Right lobe of liver (tissue), 6 donors: Measurements from ENCODE around the gene TCF25. TPM values are rescaled to one million over a fixed set of nuclear protein-coding genes. Genes with fewer than 3 reads are reported as not detected.

Experiments used
- ATAC-seq, 4 donors: fragments of 200-7000 bp; cut with Tn5 transposase; one replicate each; pipeline ENCODE4 v1.9.1; 2020; ENCODE audit warnings: mild to moderate bottlenecking in 4 of 4, moderate library complexity in 4 of 4
- DNase-seq, 3 donors: peaks; one replicate each; pipeline ENCODE4 v3.0.0-alpha.2; 2020
- H3K27ac ChIP-seq, 3 donors: fragments of 200-600 bp; one replicate each; pipeline ENCODE4 v1.8.0; 2022
- H3K27me3 ChIP-seq, 2 donors: fragments of 200-600 bp; one replicate each; pipeline ENCODE4 v1.8.0; 2022
- H3K36me3 ChIP-seq, 4 donors: fragments of 200-600 bp; sonication (generic) in 1 of 4; one replicate each; pipeline versions ENCODE4 v1.5.1 to v1.8.0; 2017 to 2022; ENCODE audit warnings: control low read depth in 1 of 4
- H3K4me1 ChIP-seq, 4 donors: fragments of 200-600 bp; sonication (generic) in 1 of 4; one replicate each; pipeline versions ENCODE4 v1.5.1 to v1.8.0; 2017 to 2022; ENCODE audit warnings: control low read depth in 1 of 4
- H3K4me3 ChIP-seq, 3 donors: fragments of 200-600 bp; one replicate each; pipeline ENCODE4 v1.8.0; 2022
- H3K9me3 ChIP-seq, 4 donors: fragments of 200-600 bp; sonication (generic) in 1 of 4; one replicate each; pipeline versions ENCODE4 v1.5.1 to v1.8.0; 2017 to 2022; ENCODE audit warnings: control low read depth in 1 of 4
- POLR2A ChIP-seq: fragments of 450-650 bp; IDR thresholded peaks from one replicate; pipeline ENCODE4 v1.6.1; 2017; ENCODE audit warnings: antibody characterized with exemption, mild to moderate bottlenecking
- WGBS: methylation state at CpG from one replicate; pipeline ENCODE4 v1.1.6; 2018; ENCODE audit warnings: low coverage, low lambda C conversion rate; ENCODE audit not compliant: insufficient coverage; ENCODE audit errors: missing lambda C conversion rate; 5-methylcytosine and 5-hydroxymethylcytosine counted together
- intact Hi-C, 2 donors: fragments of 100-400 bp; cut with DNase I; formaldehyde crosslinking; loops; one replicate each; pipeline versions ENCODE4 v1.11.2 to v1.14.1; 2022
- total RNA-seq, 6 experiments: library from RNA; depleted of rRNA in 2 of 6; stranded (reverse); fragments of >200 nt in 2 of 6; fragmentation: NEBNext Ultra II Directional in 3 of 6; extraction: Animal tissue kit (Norgen Biotek cat#: 25700) in 3 of 6; gene quantifications; one replicate each; pipeline versions ENCODE4 v1.1.0 to v1.2.4, GENCODE V29; 2016 to 2023
- TF ChIP-seq, protein P1 (sequence below), 4 donors: fragments of 200-600 bp in 3 of 4; fragments of 450-650 bp in 1 of 4; IDR thresholded peaks; one replicate each; pipeline versions ENCODE4 v1.5.1 to v1.8.0; 2016 to 2022; ENCODE audit warnings: antibody characterized with exemption in 4 of 4, mild to moderate bottlenecking in 2 of 4
- donor health status: DM: no; HTN: yes; CAD: no.
- donor health status: DM: no; HTN: no; CAD: no.
- donor health status: DM: no; HTN: no; CAD: no.
- donor health status: DM: no; HTN: yes; CAD: no.
- donor health status: DM: no; HTN: yes; CAD: no.

The TCF25 gene
- total RNA-seq, 6 experiments from 2014 or later = 66.6 to 91.6 (median 77.9) TPM

DNA sequence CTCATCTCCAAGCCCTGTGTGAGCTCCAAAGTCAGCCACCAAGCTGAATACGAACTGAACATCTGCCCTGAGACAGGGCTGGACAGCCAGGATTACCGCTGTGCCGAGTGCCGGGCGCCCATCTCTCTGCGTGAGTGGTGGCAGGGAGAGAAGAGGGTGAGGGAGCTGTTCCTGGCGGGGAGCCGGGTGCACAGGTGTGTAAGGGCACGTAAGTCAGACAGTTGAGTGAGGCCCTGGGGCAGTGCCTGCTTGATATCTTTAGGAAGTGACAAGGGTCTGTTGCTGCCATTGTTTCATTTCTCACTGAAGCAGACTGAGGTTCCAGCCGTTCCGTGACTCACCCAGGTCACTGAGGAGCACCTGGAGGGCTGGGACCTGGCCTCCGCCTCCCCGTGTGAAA lies 87.6 kb downstream of the TCF25 start:
- TF ChIP-seq POLR2A = no peak
- TF ChIP-seq, protein P1, sequence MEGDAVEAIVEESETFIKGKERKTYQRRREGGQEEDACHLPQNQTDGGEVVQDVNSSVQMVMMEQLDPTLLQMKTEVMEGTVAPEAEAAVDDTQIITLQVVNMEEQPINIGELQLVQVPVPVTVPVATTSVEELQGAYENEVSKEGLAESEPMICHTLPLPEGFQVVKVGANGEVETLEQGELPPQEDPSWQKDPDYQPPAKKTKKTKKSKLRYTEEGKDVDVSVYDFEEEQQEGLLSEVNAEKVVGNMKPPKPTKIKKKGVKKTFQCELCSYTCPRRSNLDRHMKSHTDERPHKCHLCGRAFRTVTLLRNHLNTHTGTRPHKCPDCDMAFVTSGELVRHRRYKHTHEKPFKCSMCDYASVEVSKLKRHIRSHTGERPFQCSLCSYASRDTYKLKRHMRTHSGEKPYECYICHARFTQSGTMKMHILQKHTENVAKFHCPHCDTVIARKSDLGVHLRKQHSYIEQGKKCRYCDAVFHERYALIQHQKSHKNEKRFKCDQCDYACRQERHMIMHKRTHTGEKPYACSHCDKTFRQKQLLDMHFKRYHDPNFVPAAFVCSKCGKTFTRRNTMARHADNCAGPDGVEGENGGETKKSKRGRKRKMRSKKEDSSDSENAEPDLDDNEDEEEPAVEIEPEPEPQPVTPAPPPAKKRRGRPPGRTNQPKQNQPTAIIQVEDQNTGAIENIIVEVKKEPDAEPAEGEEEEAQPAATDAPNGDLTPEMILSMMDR (IDR thresholded peaks at IDR 0.05) = no peak
- ATAC-seq (no peak), DNase-seq (no peak)
- no peak overlapping the region for H3K27ac ChIP-seq
- intact Hi-C loops = no loop called here
- H3K4me3 ChIP-seq = no peak overlapping the region
- H3K27me3 ChIP-seq = no peaks in the 10 kb centered on the region
- H3K4me1 ChIP-seq = no peaks in the 10 kb centered on the region
- peaks cover 0 to 5% (median 1%) of the 10 kb centered on the region in 4 donors for H3K36me3 ChIP-seq
- WGBS = no CpG with 5 or more reads among the region's 13 CpGs
- no peaks in the 10 kb centered on the region for H3K9me3 ChIP-seq

Other genes with a start within 250 kb of the TCF25 start
- 10 to 100 TPM; 27.2 to 42.3 (median 33.1) TPM for gene CHMP1A, start 215.9 kb upstream of the TCF25 start, total RNA-seq
- gene SPATA33, start 215.8 kb upstream of the TCF25 start, total RNA-seq = 1 to 10 TPM; 1.8 to 5.0 (median 3.3) TPM
- 10 to 100 TPM; 35.0 to 72.2 (median 53.7) TPM for gene CDK10, start 186.9 kb upstream of the TCF25 start, total RNA-seq
- 10 to 100 TPM in 3 of 6 experiments, 1 to 10 TPM in 3; 5.6 to 17.9 (median 11.2) TPM for gene SPATA2L, start 171.9 kb upstream of the TCF25 start, total RNA-seq
- 10 to 100 TPM in 3 of 6 experiments, 1 to 10 TPM in 3; 5.6 to 12.4 (median 9.4) TPM for gene VPS9D1, start 152.7 kb upstream of the TCF25 start, total RNA-seq
- 10 to 100 TPM in 2 of 6 experiments, 1 to 10 TPM in 4; 6.9 to 13.4 (median 9.1) TPM for gene ZNF276, start 152.1 kb upstream of the TCF25 start, total RNA-seq
- 10 to 100 TPM in 1 of 6 experiments, 1 to 10 TPM in 5; 4.5 to 12.7 (median 8.3) TPM for gene FANCA, start 56.9 kb upstream of the TCF25 start, total RNA-seq
- gene SPIRE2, start 45.1 kb upstream of the TCF25 start, total RNA-seq = 1 to 10 TPM; 4.8 to 7.8 (median 6.1) TPM
- 1 to 10 TPM in 2 of 6 experiments, under 1 TPM in 4; 0.31 to 1.6 (median 0.77) TPM for gene MC1R, start 45.3 kb downstream of the TCF25 start, total RNA-seq
- under 1 TPM in 4 of 6 experiments, not detected in 2; 0.13 to 0.86 (median 0.36) TPM for gene TUBB3, start 49.8 kb downstream of the TCF25 start, total RNA-seq
- gene DEF8, start 75.2 kb downstream of the TCF25 start, total RNA-seq = 10 to 100 TPM; 16.7 to 44.1 (median 20.7) TPM
- gene DBNDD1, start 145.9 kb downstream of the TCF25 start, total RNA-seq = 10 to 100 TPM in 3 of 6 experiments, 1 to 10 TPM in 3; 2.6 to 17.5 (median 7.6) TPM
- under 1 TPM in 2 of 6 experiments, not detected in 4; 0.09 to 0.12 TPM for gene PRDM7, start 203.7 kb downstream of the TCF25 start, total RNA-seq